ENCODE results near the gene DOK7.

DNA sequence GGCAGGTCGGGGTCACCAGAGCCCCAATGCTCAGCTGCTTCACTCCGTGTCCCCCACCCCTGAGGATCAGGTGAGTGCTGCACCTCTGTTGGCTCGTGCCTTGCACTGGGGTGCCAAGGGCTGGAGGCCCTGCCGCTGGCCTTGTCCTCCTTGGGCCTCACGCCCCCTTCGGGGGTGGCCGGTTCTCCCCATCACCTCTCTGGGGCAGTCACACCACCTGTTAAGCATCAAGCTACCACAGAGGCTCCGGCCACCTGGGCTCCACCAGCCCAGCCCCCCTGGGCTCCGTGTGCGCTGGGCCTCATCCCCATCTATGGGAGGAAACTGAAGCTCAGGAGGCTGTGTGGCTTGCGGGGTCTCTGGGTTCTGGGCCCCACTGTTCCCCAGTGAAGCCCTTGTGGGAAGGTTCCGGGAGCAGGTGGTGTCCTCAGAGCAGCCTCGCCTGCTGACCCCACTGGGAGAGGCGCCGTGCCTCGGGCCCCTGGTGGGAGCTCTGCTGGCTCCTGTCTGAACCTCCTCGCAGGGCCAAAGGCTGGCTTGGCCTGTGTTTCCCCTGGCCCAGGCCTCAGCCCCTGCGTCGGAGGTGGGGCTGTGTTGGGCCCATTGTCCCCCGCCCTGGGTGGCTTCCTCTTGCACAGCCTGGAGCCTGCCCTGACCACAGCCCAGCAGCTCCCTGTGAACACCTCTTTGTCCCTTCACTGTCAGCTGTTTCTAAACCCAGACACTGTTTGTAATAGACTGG lies 30.8 kb downstream of the DOK7 start:
- TF ChIP-seq, protein P1, sequence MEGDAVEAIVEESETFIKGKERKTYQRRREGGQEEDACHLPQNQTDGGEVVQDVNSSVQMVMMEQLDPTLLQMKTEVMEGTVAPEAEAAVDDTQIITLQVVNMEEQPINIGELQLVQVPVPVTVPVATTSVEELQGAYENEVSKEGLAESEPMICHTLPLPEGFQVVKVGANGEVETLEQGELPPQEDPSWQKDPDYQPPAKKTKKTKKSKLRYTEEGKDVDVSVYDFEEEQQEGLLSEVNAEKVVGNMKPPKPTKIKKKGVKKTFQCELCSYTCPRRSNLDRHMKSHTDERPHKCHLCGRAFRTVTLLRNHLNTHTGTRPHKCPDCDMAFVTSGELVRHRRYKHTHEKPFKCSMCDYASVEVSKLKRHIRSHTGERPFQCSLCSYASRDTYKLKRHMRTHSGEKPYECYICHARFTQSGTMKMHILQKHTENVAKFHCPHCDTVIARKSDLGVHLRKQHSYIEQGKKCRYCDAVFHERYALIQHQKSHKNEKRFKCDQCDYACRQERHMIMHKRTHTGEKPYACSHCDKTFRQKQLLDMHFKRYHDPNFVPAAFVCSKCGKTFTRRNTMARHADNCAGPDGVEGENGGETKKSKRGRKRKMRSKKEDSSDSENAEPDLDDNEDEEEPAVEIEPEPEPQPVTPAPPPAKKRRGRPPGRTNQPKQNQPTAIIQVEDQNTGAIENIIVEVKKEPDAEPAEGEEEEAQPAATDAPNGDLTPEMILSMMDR (IDR thresholded peaks at IDR 0.05), result no peak
- TF ChIP-seq POLR2A (IDR thresholded peaks at IDR 0.05), result no peak

All from testis (tissue), 2 donors.